Measurements from ENCODE around the gene MRPS22. TPM values are rescaled to one million over a fixed set of nuclear protein-coding genes. Genes with fewer than 3 reads are reported as not detected.

The MRPS22 gene
- total RNA-seq, 1 donor from 2014 or later, result 45.7 TPM

GRCh38 chr3:139325551-139325950 is 18.3 kb upstream of the MRPS22 start:
- no peak for DNase-seq (ENCODE audit: low read depth)
- no peaks in the 10 kb centered on the region for H3K36me3 ChIP-seq (ENCODE audit: control insufficient read depth, insufficient read depth, low read length)
- no peaks in the 10 kb centered on the region for H3K27me3 ChIP-seq (ENCODE audit: control insufficient read depth, insufficient read depth, low read length)
- H3K4me3 ChIP-seq (ENCODE audit: low read depth, low read length), result no peak overlapping the region
- TF ChIP-seq CTCF (IDR thresholded peaks at IDR 0.05; ENCODE audit: insufficient read depth, low read length, poor library complexity, severe bottlenecking), result no peak

- DNase-seq (ENCODE audit: low read depth), result no peak
- H3K36me3 ChIP-seq (ENCODE audit: control insufficient read depth, insufficient read depth, low read length), result no peaks in the 10 kb centered on the region
- H3K4me3 ChIP-seq (ENCODE audit: low read depth, low read length), result no peak overlapping the region
- no peak for TF ChIP-seq CTCF (IDR thresholded peaks at IDR 0.05; ENCODE audit: insufficient read depth, low read length, poor library complexity, severe bottlenecking)
- no peaks in the 10 kb centered on the region for H3K27me3 ChIP-seq (ENCODE audit: control insufficient read depth, insufficient read depth, low read length)
These were observed 17.7 kb upstream of the MRPS22 start for GRCh38 chr3:139326131-139326530.

GRCh38 chr3:139326707-139327106 is 17.1 kb upstream of the MRPS22 start:
- TF ChIP-seq CTCF (IDR thresholded peaks at IDR 0.05; ENCODE audit: insufficient read depth, low read length, poor library complexity, severe bottlenecking), result no peak
- Histone ChIP-seq H3K4me3 (ENCODE audit: low read depth, low read length) (no peak overlapping the region), H3K36me3 (ENCODE audit: control insufficient read depth, insufficient read depth, low read length) (no peaks in the 10 kb centered on the region), H3K27me3 (ENCODE audit: control insufficient read depth, insufficient read depth, low read length) (no peaks in the 10 kb centered on the region)
- DNase-seq (ENCODE audit: low read depth), result no peak

- Histone ChIP-seq H3K4me3 (ENCODE audit: low read depth, low read length) (no peak overlapping the region), H3K36me3 (ENCODE audit: control insufficient read depth, insufficient read depth, low read length) (no peaks in the 10 kb centered on the region), H3K27me3 (ENCODE audit: control insufficient read depth, insufficient read depth, low read length) (peaks cover 2% of the 10 kb centered on the region)
- TF ChIP-seq CTCF (IDR thresholded peaks at IDR 0.05; ENCODE audit: insufficient read depth, low read length, poor library complexity, severe bottlenecking), result no peak
- no peak for DNase-seq (ENCODE audit: low read depth)
These were observed 16.6 kb upstream of the MRPS22 start for GRCh38 chr3:139327231-139327630.

GRCh38 chr3:139327861-139328260 is 16.0 kb upstream of the MRPS22 start:
- TF ChIP-seq CTCF (IDR thresholded peaks at IDR 0.05; ENCODE audit: insufficient read depth, low read length, poor library complexity, severe bottlenecking), result no peak
- Histone ChIP-seq H3K27me3 (ENCODE audit: control insufficient read depth, insufficient read depth, low read length) (peaks cover 2% of the 10 kb centered on the region), H3K4me3 (ENCODE audit: low read depth, low read length) (no peak overlapping the region), H3K36me3 (ENCODE audit: control insufficient read depth, insufficient read depth, low read length) (no peaks in the 10 kb centered on the region)
- DNase-seq (ENCODE audit: low read depth), result no peak

- TF ChIP-seq CTCF (IDR thresholded peaks at IDR 0.05; ENCODE audit: insufficient read depth, low read length, poor library complexity, severe bottlenecking), result no peak
- Histone ChIP-seq H3K27me3 (ENCODE audit: control insufficient read depth, insufficient read depth, low read length) (peaks cover 2% of the 10 kb centered on the region), H3K36me3 (ENCODE audit: control insufficient read depth, insufficient read depth, low read length) (no peaks in the 10 kb centered on the region), H3K4me3 (ENCODE audit: low read depth, low read length) (no peak overlapping the region)
- no peak for DNase-seq (ENCODE audit: low read depth)
These were observed 15.5 kb upstream of the MRPS22 start for GRCh38 chr3:139328356-139328755.
